IMR-90 (cell line): Measurements from ENCODE around the gene CARTPT.

Experiments
- BHLHE40 ChIP-seq: fragments of 150-350 bp; IDR thresholded peaks from 2 replicates; pipeline ENCODE4 v1.6.1; 2016; ENCODE audit warnings: mild to moderate bottlenecking, low read depth, low read length
- ELK1 ChIP-seq: fragments of 150-350 bp; IDR thresholded peaks from 2 replicates; pipeline ENCODE4 v1.6.1; 2016; ENCODE audit warnings: low read depth, mild to moderate bottlenecking, low read length, moderate library complexity, borderline replicate concordance
- FOS ChIP-seq: fragments of 150-350 bp; IDR thresholded peaks from 2 replicates; pipeline ENCODE4 v1.6.1; 2016; ENCODE audit warnings: low read depth, low read length
- MAFK ChIP-seq: IDR thresholded peaks from 2 replicates; pipeline ENCODE4 v1.6.1; 2012; ENCODE audit warnings: low read depth, low read length, improper control_type of control experiment
- MAZ ChIP-seq: IDR thresholded peaks from 2 replicates; pipeline ENCODE4 v1.6.1; 2012; ENCODE audit warnings: low read depth, mild to moderate bottlenecking, low read length, improper control_type of control experiment, moderate library complexity, borderline replicate concordance
- MXI1 ChIP-seq: IDR thresholded peaks from 2 replicates; pipeline ENCODE4 v1.6.1; 2012; ENCODE audit warnings: low read depth, mild to moderate bottlenecking, low read length, moderate library complexity, borderline replicate concordance
- NFE2L2 ChIP-seq: fragments of 150-350 bp; IDR thresholded peaks from 2 replicates; pipeline ENCODE4 v1.6.1; 2016; ENCODE audit warnings: low read depth, mild to moderate bottlenecking, low read length
- POLR2A ChIP-seq: IDR thresholded peaks from 2 replicates; pipeline ENCODE4 v1.6.1; 2012; ENCODE audit warnings: mild to moderate bottlenecking, low read depth, low read length
- RAD21 ChIP-seq: IDR thresholded peaks from 2 replicates; pipeline ENCODE4 v1.6.1; 2012; ENCODE audit warnings: low read length, improper control_type of control experiment
- RCOR1 ChIP-seq: IDR thresholded peaks from 2 replicates; pipeline ENCODE4 v1.6.1; 2012; ENCODE audit warnings: mild to moderate bottlenecking, low read length, improper control_type of control experiment; ENCODE audit not compliant: insufficient replicate concordance
- SMC3 ChIP-seq: fragments of 150-350 bp; IDR thresholded peaks from 2 replicates; pipeline ENCODE4 v1.6.1; 2016; ENCODE audit warnings: low read depth, mild to moderate bottlenecking, antibody characterized with exemption, low read length, moderate library complexity
- USF2 ChIP-seq: fragments of 150-350 bp; IDR thresholded peaks from 2 replicates; pipeline ENCODE4 v1.6.1; 2017; ENCODE audit warnings: mild to moderate bottlenecking, antibody characterized with exemption, low read length, low read depth
- TF ChIP-seq, protein P1 (sequence below): conservative IDR thresholded peaks from 2 replicates; pipeline ENCODE4 v1.5.1; 2012; ENCODE audit warnings: mild to moderate bottlenecking, low read depth, low read length, improper control_type of control experiment

DNA sequence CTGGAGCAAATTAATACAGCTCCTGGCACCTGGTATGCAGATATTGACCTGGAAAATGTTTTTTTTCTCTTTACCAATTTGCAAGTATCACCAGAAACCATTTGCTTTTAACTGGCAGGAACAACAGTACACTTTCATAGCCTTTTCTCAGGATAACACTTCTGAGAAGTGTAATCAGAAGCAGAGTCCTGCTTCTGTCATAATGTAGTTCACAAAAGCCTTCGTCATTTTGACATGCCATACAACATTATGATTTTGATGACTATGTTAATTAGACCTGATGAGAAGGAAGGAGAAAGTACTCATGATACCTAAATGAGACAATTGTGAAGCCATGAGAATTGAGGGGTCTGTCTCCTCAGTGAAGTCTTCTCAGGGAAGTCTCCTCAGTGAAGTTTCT lies 41.1 kb upstream of the CARTPT start:
- TF ChIP-seq, protein P1, sequence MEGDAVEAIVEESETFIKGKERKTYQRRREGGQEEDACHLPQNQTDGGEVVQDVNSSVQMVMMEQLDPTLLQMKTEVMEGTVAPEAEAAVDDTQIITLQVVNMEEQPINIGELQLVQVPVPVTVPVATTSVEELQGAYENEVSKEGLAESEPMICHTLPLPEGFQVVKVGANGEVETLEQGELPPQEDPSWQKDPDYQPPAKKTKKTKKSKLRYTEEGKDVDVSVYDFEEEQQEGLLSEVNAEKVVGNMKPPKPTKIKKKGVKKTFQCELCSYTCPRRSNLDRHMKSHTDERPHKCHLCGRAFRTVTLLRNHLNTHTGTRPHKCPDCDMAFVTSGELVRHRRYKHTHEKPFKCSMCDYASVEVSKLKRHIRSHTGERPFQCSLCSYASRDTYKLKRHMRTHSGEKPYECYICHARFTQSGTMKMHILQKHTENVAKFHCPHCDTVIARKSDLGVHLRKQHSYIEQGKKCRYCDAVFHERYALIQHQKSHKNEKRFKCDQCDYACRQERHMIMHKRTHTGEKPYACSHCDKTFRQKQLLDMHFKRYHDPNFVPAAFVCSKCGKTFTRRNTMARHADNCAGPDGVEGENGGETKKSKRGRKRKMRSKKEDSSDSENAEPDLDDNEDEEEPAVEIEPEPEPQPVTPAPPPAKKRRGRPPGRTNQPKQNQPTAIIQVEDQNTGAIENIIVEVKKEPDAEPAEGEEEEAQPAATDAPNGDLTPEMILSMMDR: no peak
- no peak for TF ChIP-seq POLR2A
- no peak for TF ChIP-seq MAZ
- no peak for TF ChIP-seq USF2
- no peak for TF ChIP-seq RAD21
- no peak for TF ChIP-seq MAFK
- no peak for TF ChIP-seq BHLHE40
- TF ChIP-seq MXI1: no peak
- TF ChIP-seq ELK1: no peak
- no peak for TF ChIP-seq RCOR1
- no peak for TF ChIP-seq NFE2L2
- TF ChIP-seq SMC3: no peak
- TF ChIP-seq FOS: no peak
